H1 (cell line): ENCODE data around the gene ST6GALNAC2. TPM values are rescaled to one million over a fixed set of nuclear protein-coding genes. Genes with fewer than 3 reads are reported as not detected.
"Not testable (repeated sequence)": the region's sequence is repeated elsewhere in the genome, so short reads cannot be mapped to it uniquely, and the experiment has no call there.

Experiments used
- CTCF ChIA-PET: fragments of 300-600 bp; sonication (Branson Sonifier 250); formaldehyde crosslinking; loops from one replicate; lab custom pipeline; 2021; ENCODE audit not compliant: partially characterized antibody; lab: Charles Lee
- POLR2A ChIA-PET: fragments of 300-600 bp; sonication (Branson Sonifier 250); formaldehyde crosslinking; loops from one replicate; lab custom pipeline; 2021; ENCODE audit warnings: inconsistent platforms; ENCODE audit not compliant: partially characterized antibody; lab: Charles Lee
- DNase-seq, 2 experiments: peaks; one replicate each; pipeline versions ENCODE4 v3.0.0 to v3.0.0-alpha.2; 2010 to 2022; ENCODE audit warnings: low spot score in 2 of 2, low read depth in 1 of 2, mixed read lengths in 1 of 2
- FAIRE-seq: peaks from 2 replicates; lab custom pipeline; 2011; peaks lifted over from hg19 to GRCh38; lab: Jason Lieb, UNC
- H2AFZ ChIP-seq: 2 replicates; pipeline ENCODE4 v1.8.1; 2012; ENCODE audit warnings: low read length, inconsistent platforms
- H2AK5ac ChIP-seq: 2 replicates; pipeline ENCODE4 v1.6.1; 2013; ENCODE audit warnings: low read depth, low read length
- H2BK120ac ChIP-seq: replicated peaks from 2 replicates; pipeline ENCODE3; 2013; ENCODE audit warnings: low read depth, low read length, inconsistent platforms
- H2BK12ac ChIP-seq: 2 replicates; pipeline ENCODE4 v1.6.1; 2013; ENCODE audit warnings: low read depth, low read length
- H2BK15ac ChIP-seq: 2 replicates; pipeline ENCODE4 v1.6.1; 2013; ENCODE audit warnings: low read length
- H2BK20ac ChIP-seq: 2 replicates; pipeline ENCODE4 v1.6.1; 2013; ENCODE audit warnings: low read length
- H2BK5ac ChIP-seq: 2 replicates; pipeline ENCODE4 v1.6.1; 2013; ENCODE audit warnings: low read depth, low read length
- H3K14ac ChIP-seq: 2 replicates; pipeline ENCODE4 v1.6.1; 2013; ENCODE audit warnings: inconsistent platforms; ENCODE audit not compliant: insufficient read length
- H3K18ac ChIP-seq: 2 replicates; pipeline ENCODE4 v1.6.1; 2013; ENCODE audit warnings: low read length; ENCODE audit errors: extremely low read depth
- H3K23ac ChIP-seq: 2 replicates; pipeline ENCODE4 v1.6.1; 2013; ENCODE audit warnings: inconsistent platforms; ENCODE audit not compliant: insufficient read length
- H3K23me2 ChIP-seq: 2 replicates; pipeline ENCODE4 v1.6.1; 2013; ENCODE audit warnings: low read depth, low read length
- H3K27ac ChIP-seq: 2 replicates; pipeline ENCODE4 v1.6.1; 2011; ENCODE audit warnings: low read depth, low read length, inconsistent platforms
- H3K27me3 ChIP-seq, 4 experiments: replicated peaks in 1 of 4; 1 replicate in 1 of 4; 2 replicates in 3 of 4; pipeline versions ENCODE4 v1.6.1 to v1.8.1; 2011 to 2013; ENCODE audit warnings: low read length in 3 of 4, mild to moderate bottlenecking in 3 of 4, inconsistent platforms in 2 of 4, mixed read lengths in 2 of 4, moderate library complexity in 1 of 4; ENCODE audit not compliant: control insufficient read depth in 3 of 4, insufficient read depth in 3 of 4; ENCODE audit errors: extremely low read depth in 1 of 4
- H3K36me3 ChIP-seq, 4 experiments: 2 replicates each; pipeline versions ENCODE4 v1.6.1 to v1.8.1; 2011 to 2013; ENCODE audit warnings: mild to moderate bottlenecking in 4 of 4, low read length in 3 of 4, moderate library complexity in 2 of 4, control low read depth in 1 of 4, inconsistent platforms in 1 of 4; ENCODE audit not compliant: insufficient read depth in 4 of 4, control insufficient read depth in 2 of 4
- H3K4ac ChIP-seq: replicated peaks from 2 replicates; pipeline ENCODE3; 2013; ENCODE audit warnings: low read length, low read depth, mixed read lengths, inconsistent platforms; ENCODE audit not compliant: insufficient read length
- H3K4me1 ChIP-seq, 4 experiments: replicated peaks in 1 of 4; 1 replicate in 1 of 4; 2 replicates in 3 of 4; pipeline versions ENCODE4 v1.6.1 to v1.8.1; 2011 to 2013; ENCODE audit warnings: low read length in 3 of 4, inconsistent platforms in 2 of 4, mixed read lengths in 1 of 4; ENCODE audit not compliant: insufficient read depth in 4 of 4, control insufficient read depth in 3 of 4
- H3K4me2 ChIP-seq, 2 experiments: 2 replicates each; pipeline versions ENCODE4 v1.6.1 to v1.8.1; 2011 to 2013; ENCODE audit warnings: low read depth in 2 of 2, low read length in 2 of 2, control low read depth in 1 of 2, inconsistent platforms in 1 of 2, mild to moderate bottlenecking in 1 of 2; ENCODE audit not compliant: insufficient read depth in 1 of 2
- H3K4me3 ChIP-seq, 4 experiments: fragments of 200-600, 300-600 bp in 1 of 4; sonication (generic), shearing (Covaris generic), sonication (Bioruptor Twin) in 1 of 4; 2 replicates each; pipeline versions ENCODE4 v1.5.1 to v1.8.1; 2011 to 2016; ENCODE audit warnings: low read length in 4 of 4, low read depth in 3 of 4, control low read depth in 2 of 4, inconsistent platforms in 2 of 4, mild to moderate bottlenecking in 2 of 4, mixed read lengths in 1 of 4, moderate library complexity in 1 of 4; ENCODE audit not compliant: insufficient read depth in 2 of 4; ENCODE audit errors: extremely low read depth in 1 of 4
- H3K56ac ChIP-seq: replicated peaks from 2 replicates; pipeline ENCODE3; 2013; ENCODE audit warnings: low read depth, mild to moderate bottlenecking, mixed read lengths, low read length, inconsistent platforms; ENCODE audit not compliant: insufficient read length
- H3K79me1 ChIP-seq: 2 replicates; pipeline ENCODE4 v1.6.1; 2013; ENCODE audit warnings: low read depth, low read length, control low read depth
- H3K79me2 ChIP-seq, 2 experiments: 2 replicates each; pipeline versions ENCODE4 v1.6.1 to v1.8.1; 2012 to 2013; ENCODE audit warnings: low read length in 2 of 2, mild to moderate bottlenecking in 2 of 2, inconsistent platforms in 1 of 2; ENCODE audit not compliant: insufficient read depth in 2 of 2, control insufficient read depth in 1 of 2
- H3K9ac ChIP-seq, 4 experiments: replicated peaks in 1 of 4; 1 replicate in 1 of 4; 2 replicates in 3 of 4; pipeline versions ENCODE4 v1.6.1 to v1.8.1; 2011 to 2013; ENCODE audit warnings: low read depth in 3 of 4, low read length in 3 of 4, control low read depth in 2 of 4, mild to moderate bottlenecking in 2 of 4, moderate library complexity in 2 of 4, inconsistent platforms in 1 of 4; ENCODE audit errors: extremely low read depth in 1 of 4
- H3K9me3 ChIP-seq, 2 experiments: 2 replicates each; pipeline versions ENCODE4 v1.6.1 to v1.8.1; 2012 to 2013; ENCODE audit warnings: mild to moderate bottlenecking in 2 of 2, moderate library complexity in 2 of 2, control low read depth in 1 of 2, inconsistent platforms in 1 of 2, low read depth in 1 of 2, low read length in 1 of 2, mixed read lengths in 1 of 2; ENCODE audit not compliant: insufficient read depth in 2 of 2
- H4K20me1 ChIP-seq, 2 experiments: replicated peaks in 1 of 2; 2 replicates each; pipeline versions ENCODE3 to v1.8.1; 2011 to 2013; ENCODE audit warnings: inconsistent platforms in 2 of 2, low read length in 2 of 2, mild to moderate bottlenecking in 1 of 2; ENCODE audit not compliant: insufficient read depth in 2 of 2, control insufficient read depth in 1 of 2
- H4K5ac ChIP-seq: 2 replicates; pipeline ENCODE4 v1.6.1; 2013; ENCODE audit warnings: low read length, low read depth, mixed read lengths, inconsistent platforms; ENCODE audit not compliant: insufficient read length
- H4K8ac ChIP-seq: 2 replicates; pipeline ENCODE4 v1.8.0; 2013; ENCODE audit warnings: mild to moderate bottlenecking, moderate library complexity, low read length, inconsistent platforms; ENCODE audit not compliant: insufficient read depth; ENCODE audit errors: extremely low read depth
- H4K91ac ChIP-seq: replicated peaks from 2 replicates; pipeline ENCODE3; 2013; ENCODE audit warnings: low read length, mixed read lengths, inconsistent platforms; ENCODE audit not compliant: insufficient read length
- POLR2A ChIP-seq, 2 experiments: IDR thresholded peaks; 1 replicate in 1 of 2; 2 replicates in 1 of 2; pipeline ENCODE4 v1.6.1; 2011; ENCODE audit warnings: low read depth in 2 of 2, low read length in 2 of 2, mild to moderate bottlenecking in 2 of 2; ENCODE audit errors: control extremely low read depth in 1 of 2
- POLR2AphosphoS5 ChIP-seq: IDR thresholded peaks from 2 replicates; pipeline ENCODE4 v1.6.1; 2011; ENCODE audit warnings: low read depth, low read length
- WGBS, 2 experiments: shearing (Covaris generic) in 1 of 2; methylation state at CpG; one replicate each; pipeline versions ENCODE4 v1.1.6 to v1.1.7; 2013 to 2015; ENCODE audit warnings: low lambda C conversion rate in 2 of 2, mixed read lengths in 2 of 2, inconsistent platforms in 1 of 2, low coverage in 1 of 2, missing lambda C conversion rate in 1 of 2; ENCODE audit not compliant: insufficient replicate concordance in 2 of 2, insufficient coverage in 1 of 2, insufficient read length in 1 of 2; ENCODE audit errors: extremely low coverage in 1 of 2, missing lambda C conversion rate in 1 of 2; 5-methylcytosine and 5-hydroxymethylcytosine counted together
- polyA plus RNA-seq, 7 experiments: library from polyadenylated mRNA; depleted of rRNA in 3 of 7; stranded (reverse) in 5 of 7; unstranded in 2 of 7; fragments of >200 nt in 5 of 7; fragments of 200-250 nt in 2 of 7; gene quantifications; 1 replicate in 5 of 7; 2 replicates in 1 of 7; 4 replicates in 1 of 7; pipeline versions ENCODE4 v1.2.1 to v1.2.3, GENCODE V29; 2011 to 2013; ENCODE audit warnings: missing spikeins in 2 of 7, mixed read lengths in 2 of 7
- total RNA-seq: library from RNA; stranded (reverse); fragmentation: NEBNext Ultra II Directional; extraction: Animal tissue kit (Norgen Biotek cat#: 25700); gene quantifications from 2 replicates; pipeline ENCODE4 v1.2.1, GENCODE V29; 2021
- TF ChIP-seq, protein P1 (sequence below): IDR thresholded peaks from 2 replicates; pipeline ENCODE4 v1.6.1; 2012; ENCODE audit warnings: low read length, inconsistent platforms

The ST6GALNAC2 gene
- total and polyA plus RNA-seq, 2 of the 8 experiments (the other 6 are each of a cell fraction or from before 2014, with no cell fraction given): 0.09 TPM; not detected in 1

- not testable (repeated sequence) for H4K91ac ChIP-seq, H3K9ac ChIP-seq, H3K23me2 ChIP-seq, H2BK12ac ChIP-seq, H3K27me3 ChIP-seq, H3K4me2 ChIP-seq, H3K79me1 ChIP-seq, H3K56ac ChIP-seq, H2BK5ac ChIP-seq, FAIRE-seq, H4K8ac ChIP-seq, H2BK120ac ChIP-seq, H3K4me3 ChIP-seq, H2AFZ ChIP-seq, H3K14ac ChIP-seq, H4K5ac ChIP-seq, H3K23ac ChIP-seq, H3K9me3 ChIP-seq, DNase-seq, H3K4ac ChIP-seq, H2AK5ac ChIP-seq, H2BK20ac ChIP-seq, H2BK15ac ChIP-seq, H3K18ac ChIP-seq, H3K27ac ChIP-seq
- WGBS, 2 experiments: 83% methylated on average over 6 of the region's 8 CpGs; no CpG with 5 or more reads in 1 of the 2 experiments
- Histone ChIP-seq H4K20me1 (peaks cover 33 to 38% of the 10 kb centered on the region in 2 experiments), H3K79me2 (peaks cover under 1 to 27% of the 10 kb centered on the region in 2 experiments), H3K4me1 (peaks cover under 1 to 21% (median 7%) of the 10 kb centered on the region in 4 experiments), H3K36me3 (peaks cover 24 to 58% (median 44%) of the 10 kb centered on the region in 4 experiments)
- TF ChIP-seq, protein P1, sequence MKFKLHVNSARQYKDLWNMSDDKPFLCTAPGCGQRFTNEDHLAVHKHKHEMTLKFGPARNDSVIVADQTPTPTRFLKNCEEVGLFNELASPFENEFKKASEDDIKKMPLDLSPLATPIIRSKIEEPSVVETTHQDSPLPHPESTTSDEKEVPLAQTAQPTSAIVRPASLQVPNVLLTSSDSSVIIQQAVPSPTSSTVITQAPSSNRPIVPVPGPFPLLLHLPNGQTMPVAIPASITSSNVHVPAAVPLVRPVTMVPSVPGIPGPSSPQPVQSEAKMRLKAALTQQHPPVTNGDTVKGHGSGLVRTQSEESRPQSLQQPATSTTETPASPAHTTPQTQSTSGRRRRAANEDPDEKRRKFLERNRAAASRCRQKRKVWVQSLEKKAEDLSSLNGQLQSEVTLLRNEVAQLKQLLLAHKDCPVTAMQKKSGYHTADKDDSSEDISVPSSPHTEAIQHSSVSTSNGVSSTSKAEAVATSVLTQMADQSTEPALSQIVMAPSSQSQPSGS: 0 out of 2 replicates have a peak, but pooled peaks have one; percentile 18
- peak; percentile 51; the same call in 1 of the 2 replicates for TF ChIP-seq POLR2AphosphoS5
- TF ChIP-seq POLR2A (IDR thresholded peaks at IDR 0.05; ENCODE audit: control extremely low read depth in 1 of 2, low read depth in 2 of 2, low read length in 2 of 2): peak in 1 of 2 experiments; percentile 30; a peak in 1 of 3 replicates
- ChIA-PET POLR2A (interaction anchor here (0.7 to 7.7 kb wide), 10 partner anchors 6 to 119 kb away, joined by 3 to 133 read pairs (median 7); partner anchors contain the start of gene PRCD), CTCF (interaction anchor here (0.8 to 3.8 kb wide), 10 partner anchors 13 to 704 kb away, joined by 3 to 33 read pairs (median 4); no protein-coding TSS in a partner anchor)
These were observed 20.5 kb downstream of the ST6GALNAC2 start for GRCh38 chr17:76564991-76565727.
